Duodenal mucosa (tissue), 2 donors: Measurements from ENCODE around the gene ZNF223.

Source experiments
- H3K27ac ChIP-seq: one replicate; pipeline ENCODE4 v1.7.0; 2013; ENCODE audit warnings: low read depth, low read length
- H3K27me3 ChIP-seq, 2 donors: one replicate each; pipeline ENCODE4 v1.7.0; 2013; ENCODE audit warnings: low read length in 2 of 2, control low read depth in 1 of 2; ENCODE audit not compliant: insufficient read depth in 2 of 2, control insufficient read depth in 1 of 2
- H3K36me3 ChIP-seq, 2 donors: one replicate each; pipeline ENCODE4 v1.7.0; 2013; ENCODE audit warnings: low read length in 2 of 2, control low read depth in 1 of 2; ENCODE audit not compliant: insufficient read depth in 2 of 2, control insufficient read depth in 1 of 2
- H3K4me1 ChIP-seq, 2 donors: one replicate each; pipeline ENCODE4 v1.7.0; 2013; ENCODE audit warnings: low read length in 2 of 2, control low read depth in 1 of 2; ENCODE audit not compliant: insufficient read depth in 2 of 2, control insufficient read depth in 1 of 2
- H3K4me3 ChIP-seq, 2 donors: one replicate each; pipeline ENCODE4 v1.7.0; 2013; ENCODE audit warnings: low read length in 2 of 2, low read depth in 1 of 2
- H3K9ac ChIP-seq, 2 donors: one replicate each; pipeline ENCODE4 v1.7.0; 2013; ENCODE audit warnings: low read length in 2 of 2, low read depth in 1 of 2
- H3K9me3 ChIP-seq, 2 donors: one replicate each; pipeline ENCODE4 v1.7.0; 2013; ENCODE audit warnings: low read length in 2 of 2, control low read depth in 1 of 2; ENCODE audit not compliant: control insufficient read depth in 1 of 2

ZNF223 gene

GRCh38 chr19:44111910-44112463 lies 60.2 kb downstream of the ZNF223 start:
- Histone ChIP-seq H3K27me3 (no peaks in the 10 kb centered on the region), H3K36me3 (peaks cover under 1 to 15% of the 10 kb centered on the region in 2 donors), H3K9ac (no peak overlapping the region), H3K27ac (no peak overlapping the region), H3K4me1 (peaks cover 0 to 17% of the 10 kb centered on the region in 2 donors), H3K4me3 (peak overlapping the region; percentile 89 to 93), H3K9me3 (peaks cover 27 to 43% of the 10 kb centered on the region in 2 donors)

- Histone ChIP-seq H3K9me3 (peaks cover 19 to 35% of the 10 kb centered on the region in 2 donors), H3K9ac (peak overlapping the region; percentile 43 to 48), H3K4me1 (peaks cover 0 to 17% of the 10 kb centered on the region in 2 donors), H3K27ac (no peak overlapping the region), H3K4me3 (peak overlapping the region; percentile 89 to 93), H3K36me3 (peaks cover 0 to 16% of the 10 kb centered on the region in 2 donors), H3K27me3 (no peaks in the 10 kb centered on the region)
These were observed 60.9 kb downstream of the ZNF223 start for GRCh38 chr19:44112802-44113137.

GRCh38 chr19:44113138-44113783 lies 61.4 kb downstream of the ZNF223 start, which contains the start of gene ZNF225:
Gene ZNF225, plus strand, starts transcription at chr19:44113399. Its CDS starts 2,429 bp downstream, at chr19:44115828.
- peaks cover 0 to 17% of the 10 kb centered on the region in 2 donors for H3K4me1 ChIP-seq
- H3K27ac ChIP-seq, result no peak within 1 kb of the TSS
- H3K36me3 ChIP-seq, result peaks cover 3 to 20% of the 10 kb centered on the region in 2 donors
- peaks cover 14 to 30% of the 10 kb centered on the region in 2 donors for H3K9me3 ChIP-seq
- H3K27me3 ChIP-seq, result no peaks in the 10 kb centered on the region
- peak within 1 kb of the TSS; percentile 72 to 77 for H3K9ac ChIP-seq
- peak within 1 kb of the TSS; percentile 89 to 93 for H3K4me3 ChIP-seq

- Histone ChIP-seq H3K36me3 (peaks cover 4 to 24% of the 10 kb centered on the region in 2 donors), H3K4me3 (peak overlapping the region; percentile 89 to 93), H3K27ac (no peak overlapping the region), H3K27me3 (no peaks in the 10 kb centered on the region), H3K9me3 (peaks cover 12 to 27% of the 10 kb centered on the region in 2 donors), H3K4me1 (peaks cover 0 to 17% of the 10 kb centered on the region in 2 donors), H3K9ac (peak overlapping the region; percentile 72 to 77)
These were observed 62.1 kb downstream of the ZNF223 start for GRCh38 chr19:44113784-44114390.
